ENCODE measurements around the gene ZFP36L1.

Gene ZFP36L1

DNA sequence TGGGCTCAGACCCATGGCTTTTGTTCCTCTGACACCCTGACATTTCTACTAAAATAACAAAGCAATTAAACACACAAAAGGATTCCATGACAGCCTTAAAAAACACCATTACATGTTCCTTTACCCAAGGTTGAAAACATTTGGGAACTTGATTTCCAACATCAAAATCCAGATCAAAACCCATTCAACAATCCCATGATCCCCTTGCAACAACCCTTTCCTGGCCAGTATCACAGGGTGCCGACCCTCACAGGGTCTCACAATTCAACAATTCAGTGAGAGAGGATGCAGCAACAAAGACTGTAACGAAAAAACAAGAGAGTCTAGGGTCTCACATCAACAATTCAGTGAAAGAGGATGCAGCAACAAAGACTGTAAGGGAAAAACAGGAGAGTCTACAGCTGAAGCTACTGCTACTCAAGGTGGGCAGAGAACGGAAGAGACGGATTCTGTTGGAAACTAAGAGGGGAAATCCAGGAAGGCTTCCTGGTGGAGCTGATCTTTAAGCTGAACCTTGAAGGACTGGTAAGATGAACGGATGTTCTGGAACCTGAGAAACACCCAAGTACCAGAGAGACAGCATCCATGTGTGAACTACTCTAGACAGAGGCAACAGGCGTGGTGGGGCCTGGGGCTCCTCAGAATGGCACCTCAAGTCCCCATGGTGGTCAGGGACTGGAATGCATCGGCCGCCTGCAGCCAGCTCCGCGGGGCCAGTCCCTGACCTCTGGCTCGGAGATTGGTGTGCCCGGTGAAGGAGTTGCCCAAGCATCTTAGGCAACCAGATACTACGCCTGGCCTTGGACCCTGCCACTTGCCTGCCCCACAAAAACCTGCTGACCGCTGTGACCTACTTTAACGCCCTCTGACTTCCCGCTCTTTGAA lies 22.7 kb upstream of the ZFP36L1 start:
- peak in 1 of 2 experiments; percentile 11 for DNase-seq

DNA sequence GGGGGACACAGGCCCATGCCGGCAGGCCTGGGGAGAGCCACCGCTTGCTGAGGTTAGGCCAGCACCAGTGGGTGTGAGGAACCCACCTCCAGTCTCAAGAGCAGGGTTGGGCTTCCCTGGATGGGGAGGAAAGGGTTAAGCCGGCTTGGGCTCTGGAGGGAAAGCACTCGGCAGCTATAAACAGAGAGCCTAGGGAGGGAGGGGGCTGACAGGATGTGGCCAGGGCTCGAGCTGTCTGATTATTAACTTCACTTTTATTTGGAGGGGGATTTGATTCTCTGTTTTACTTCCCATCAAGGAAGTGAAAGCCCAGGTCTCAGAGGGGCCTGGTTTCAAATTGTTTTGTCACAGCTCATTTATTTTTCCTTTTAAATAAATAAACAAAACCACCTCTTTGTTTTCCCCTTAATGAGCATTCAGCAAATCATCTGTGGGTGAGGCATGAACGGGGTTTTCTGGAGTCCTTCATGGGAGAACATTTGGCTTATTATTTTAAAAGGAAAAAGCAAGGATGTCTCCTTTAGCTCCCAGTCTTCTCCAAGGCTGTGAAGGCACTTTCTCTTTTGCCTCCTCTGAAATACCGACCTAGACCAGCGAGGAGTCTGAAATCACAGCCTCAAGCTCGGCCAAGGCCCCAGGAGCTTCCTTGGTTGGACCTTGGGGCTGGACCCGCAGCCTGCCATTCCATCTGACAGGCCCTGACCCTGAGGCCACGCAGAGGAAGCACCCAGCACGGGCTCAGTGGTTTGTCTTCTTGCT lies 21.9 kb upstream of the ZFP36L1 start:
- DNase-seq: peak; percentile 26 to 33

DNA sequence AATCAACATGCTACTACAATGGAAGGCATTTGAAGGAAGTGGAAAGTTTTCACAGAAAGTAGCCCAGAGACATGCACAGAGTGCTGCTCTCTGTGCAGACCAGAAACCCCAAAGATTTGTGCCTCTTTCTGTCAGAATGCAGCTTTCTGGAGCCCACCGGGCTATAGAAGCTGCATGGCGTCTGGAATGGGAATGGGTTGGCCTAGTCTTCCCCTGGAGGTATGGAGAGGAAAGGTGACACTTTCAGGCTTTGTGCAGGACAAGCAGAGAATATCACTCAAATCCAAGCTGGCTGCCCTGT lies 21.3 kb upstream of the ZFP36L1 start:
- no peak for DNase-seq

DNA sequence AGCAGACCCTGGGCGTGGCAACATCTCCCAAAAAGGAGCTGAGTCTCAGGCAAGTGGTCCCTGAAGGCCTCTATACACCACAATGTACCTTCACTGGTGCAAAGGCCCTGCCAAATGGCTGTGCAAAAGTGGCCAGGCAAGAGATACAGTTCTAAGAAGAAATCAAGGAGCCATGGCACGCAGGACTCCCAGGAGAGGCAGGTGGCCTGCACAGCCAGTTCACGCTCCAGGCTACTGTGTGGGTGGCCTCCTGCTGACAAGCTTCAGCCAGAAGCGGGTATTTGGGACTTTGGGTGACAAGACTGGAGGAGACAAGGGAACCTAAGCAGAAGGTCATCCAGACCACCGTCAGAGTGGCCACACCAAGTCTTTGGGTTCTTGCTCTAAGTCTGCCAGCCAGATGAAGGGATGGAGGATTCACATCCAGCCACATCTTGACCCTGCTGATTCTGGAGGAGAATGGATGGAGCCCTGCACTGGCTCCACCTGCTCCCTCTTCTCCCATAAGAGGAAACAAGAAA lies 20.5 kb upstream of the ZFP36L1 start:
- DNase-seq: no peak

DNA sequence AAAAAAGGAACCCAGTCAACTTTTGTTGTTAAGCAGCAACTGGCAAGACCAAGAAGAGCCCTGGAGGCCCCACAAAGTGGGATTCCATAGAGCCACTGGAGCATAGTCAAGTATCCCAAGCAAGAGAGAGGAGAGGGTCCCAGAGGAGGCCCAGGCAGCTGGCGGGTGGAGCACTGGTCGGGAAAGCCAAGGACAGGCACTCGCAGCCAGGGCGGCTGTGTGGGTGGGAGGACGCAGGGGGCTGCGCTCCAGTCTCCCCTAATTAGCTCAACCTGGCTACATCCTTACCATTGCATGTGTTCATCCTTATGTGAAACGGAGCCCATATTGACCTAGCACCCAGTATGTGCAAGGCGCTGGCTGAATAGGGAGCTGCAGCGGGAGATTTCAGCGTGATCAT lies 18.3 kb upstream of the ZFP36L1 start:
- DNase-seq: no peak

DNA sequence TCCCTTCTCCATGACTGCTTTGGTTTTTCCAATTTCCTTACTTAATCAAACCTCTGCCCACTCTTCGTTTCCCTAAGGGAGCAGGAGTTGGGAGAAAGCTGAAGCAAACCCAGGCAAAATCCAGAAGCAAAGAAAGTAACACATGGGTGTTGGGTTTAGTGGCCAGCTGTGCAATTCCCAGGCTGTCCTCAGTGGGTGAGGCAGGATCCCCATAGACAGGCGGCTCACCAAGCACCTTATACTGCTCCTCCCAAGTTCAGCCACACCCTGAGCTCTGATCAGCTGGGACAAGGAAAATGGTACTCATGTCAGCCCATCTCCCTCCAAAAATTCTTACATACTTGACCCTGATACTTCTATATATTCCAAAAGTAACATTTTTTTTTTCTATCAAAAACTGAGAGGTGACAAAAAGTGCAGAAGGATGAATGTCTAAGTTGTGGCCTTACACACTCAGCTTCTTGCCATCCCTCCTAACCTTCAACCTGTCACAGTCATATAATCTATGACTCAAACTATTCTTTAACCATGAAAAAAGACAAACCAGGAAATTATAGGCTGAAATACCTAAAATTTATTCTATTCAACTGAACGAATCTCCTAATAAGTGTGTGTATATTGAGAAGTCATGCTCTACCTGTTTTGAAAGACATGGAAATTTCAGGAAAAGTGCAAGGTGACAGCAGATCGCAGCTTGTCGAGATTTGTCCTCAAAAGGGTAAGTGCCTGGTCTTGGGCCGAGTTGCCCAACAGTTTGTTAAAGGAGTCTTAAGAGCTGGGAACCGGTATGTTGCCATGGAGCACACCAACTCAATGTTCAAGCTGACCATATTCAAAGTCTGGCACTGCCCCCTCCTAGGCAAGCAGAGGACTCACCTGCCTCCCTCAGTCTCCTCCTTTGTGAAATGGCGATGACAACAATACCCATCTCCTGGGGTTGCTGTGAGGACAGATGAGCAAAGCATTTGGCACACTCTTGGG lies 17.6 kb upstream of the ZFP36L1 start:
- no peak for DNase-seq

DNA sequence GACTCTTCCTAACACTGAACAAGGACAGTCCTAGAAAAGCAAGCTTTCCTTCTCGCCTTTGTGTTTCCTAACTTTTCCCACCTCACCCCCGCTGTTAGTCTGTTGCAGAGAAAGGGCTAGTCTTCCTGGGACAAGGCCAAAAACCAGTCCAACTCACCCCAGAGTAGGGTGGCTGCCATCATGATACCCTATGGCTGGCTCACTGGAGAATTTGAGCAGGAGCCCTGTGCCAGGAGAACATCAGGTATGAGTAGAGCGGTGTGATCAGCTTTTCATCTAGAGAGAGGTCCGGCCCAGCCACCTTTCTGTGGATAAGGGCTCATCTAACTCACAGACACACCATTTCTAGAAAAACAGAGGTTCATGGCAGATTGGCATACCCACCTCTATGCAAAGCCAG lies 16.7 kb upstream of the ZFP36L1 start:
- no peak for DNase-seq

DNA sequence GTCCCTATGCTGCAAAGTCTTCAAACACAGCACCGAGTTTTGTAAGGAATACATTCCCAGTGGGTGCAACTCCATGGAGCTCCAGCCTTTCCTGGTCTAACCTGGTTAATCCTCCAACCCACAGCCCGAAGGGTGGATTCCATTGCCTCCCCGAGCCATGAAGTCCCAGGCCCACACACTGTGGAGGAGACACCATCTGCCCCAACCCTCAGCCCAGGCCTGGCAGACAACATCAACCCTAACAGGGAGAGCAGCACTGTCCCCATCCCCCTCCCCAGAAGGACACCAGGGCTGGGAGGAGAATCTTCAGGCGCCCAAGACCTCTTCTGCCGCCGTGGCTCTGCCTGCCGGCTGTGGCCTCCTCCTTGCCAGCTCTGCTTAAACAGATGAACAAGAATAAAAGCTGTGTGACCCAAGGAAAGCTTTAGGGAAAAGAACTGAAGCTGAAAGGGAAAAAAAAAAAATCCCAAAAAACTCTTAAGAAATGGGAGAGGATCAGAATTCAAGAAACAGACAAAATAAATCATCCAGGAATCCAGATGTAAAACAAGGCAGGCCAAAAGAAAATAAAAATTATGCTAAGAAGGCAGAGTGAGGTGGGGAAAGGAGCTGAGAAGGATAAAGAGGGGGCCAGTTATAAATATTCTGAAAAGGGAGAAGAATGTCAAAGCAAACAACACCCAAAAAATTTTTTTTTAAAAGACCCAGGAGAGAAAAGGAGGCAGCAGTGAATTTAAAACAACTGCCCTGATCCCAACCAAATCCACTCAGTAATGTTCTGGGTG lies 16.0 kb upstream of the ZFP36L1 start:
- no peak for DNase-seq

DNA sequence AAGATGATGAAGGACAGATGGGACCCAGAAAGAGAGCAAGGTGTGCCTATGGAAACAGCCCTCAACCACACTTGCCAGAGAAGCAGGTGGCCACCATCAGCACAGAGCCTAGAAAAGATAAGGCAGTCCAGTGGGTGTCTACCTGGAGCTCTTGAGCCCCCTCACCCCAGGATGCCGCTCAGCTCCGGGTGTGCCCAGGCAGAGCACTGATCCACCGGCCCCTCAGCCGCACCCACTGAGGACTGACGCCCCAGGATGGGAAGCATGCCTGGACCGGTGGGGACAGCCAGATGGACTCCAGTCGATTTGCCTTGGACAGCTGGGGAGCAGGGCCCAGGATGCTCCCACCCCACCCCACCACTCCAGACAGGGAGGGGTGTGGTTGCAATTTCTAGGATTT lies 15.1 kb upstream of the ZFP36L1 start:
- DNase-seq: no peak

DNA sequence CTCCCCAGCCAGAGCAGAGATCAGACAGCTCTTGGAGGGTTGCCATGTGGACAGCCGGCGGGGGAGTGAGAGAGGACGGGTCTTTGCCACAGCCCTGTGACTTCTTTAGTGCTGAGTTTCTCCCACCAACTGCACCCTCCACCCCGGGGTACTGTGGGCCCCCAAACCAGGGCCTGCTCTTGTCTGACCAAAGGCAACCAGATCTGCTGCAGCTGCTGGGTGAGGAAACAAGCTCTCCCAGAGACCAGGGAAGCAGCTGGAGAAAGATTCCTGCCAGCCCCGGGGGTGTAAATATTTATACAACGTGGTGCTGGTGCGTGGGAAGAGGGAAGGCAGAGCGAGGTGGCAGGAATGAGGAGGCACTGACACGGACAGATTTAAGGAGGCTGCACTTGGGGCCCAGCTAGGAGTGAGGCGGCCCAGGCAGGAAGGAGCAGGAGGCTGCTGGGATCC lies 14.3 kb upstream of the ZFP36L1 start:
- peak; percentile 74 to 89 for DNase-seq

DNA sequence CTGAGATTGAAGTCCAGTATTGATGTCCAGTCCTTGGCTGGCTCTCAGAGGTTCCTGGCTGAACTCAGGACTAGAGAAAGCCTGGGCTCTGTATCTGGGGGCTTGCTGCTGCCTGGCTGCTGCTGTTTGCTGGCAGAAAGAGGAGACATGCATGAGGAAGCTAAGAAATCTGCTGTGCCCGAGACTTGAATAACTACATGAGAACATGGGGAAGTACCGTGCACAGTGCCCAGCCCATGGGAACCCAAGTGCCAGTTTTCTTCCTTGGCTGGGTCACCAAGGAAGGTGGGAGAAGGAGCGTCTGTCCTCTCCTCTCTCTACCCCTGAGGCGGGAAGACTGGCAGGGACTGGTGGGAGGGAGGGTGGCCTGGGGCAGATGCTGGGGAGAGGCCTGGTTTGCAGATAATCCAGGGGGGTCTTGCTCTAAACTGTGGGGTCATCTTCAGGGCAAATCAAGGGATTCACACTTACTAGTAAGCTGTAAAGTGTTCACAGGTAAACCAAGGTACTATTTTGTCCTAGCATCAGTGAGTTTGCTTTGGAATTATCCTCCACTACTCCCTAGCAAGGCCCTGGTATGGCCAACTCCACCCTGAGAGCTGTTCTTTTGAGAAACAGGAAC lies 13.8 kb upstream of the ZFP36L1 start:
- no peak for DNase-seq

DNA sequence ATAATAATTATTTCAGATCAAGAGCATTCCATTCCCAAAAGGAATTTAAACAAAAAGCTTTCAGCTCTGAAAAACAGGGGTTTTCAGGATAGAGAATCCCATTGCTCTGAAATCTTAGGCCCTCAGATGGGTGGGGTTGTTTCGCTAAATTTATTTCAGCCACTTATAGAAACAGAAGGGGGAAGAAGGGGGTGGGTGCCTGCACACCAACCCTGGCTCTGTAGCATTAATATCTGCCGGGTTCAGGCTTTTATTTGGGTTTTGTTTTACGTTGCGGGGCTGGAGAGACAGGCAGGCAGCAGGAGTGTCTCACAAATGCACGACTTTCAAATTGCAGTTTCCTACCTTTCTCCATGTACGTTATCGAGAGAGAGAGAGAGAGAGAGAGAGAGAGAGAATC lies 12.5 kb upstream of the ZFP36L1 start:
- DNase-seq: no peak

DNA sequence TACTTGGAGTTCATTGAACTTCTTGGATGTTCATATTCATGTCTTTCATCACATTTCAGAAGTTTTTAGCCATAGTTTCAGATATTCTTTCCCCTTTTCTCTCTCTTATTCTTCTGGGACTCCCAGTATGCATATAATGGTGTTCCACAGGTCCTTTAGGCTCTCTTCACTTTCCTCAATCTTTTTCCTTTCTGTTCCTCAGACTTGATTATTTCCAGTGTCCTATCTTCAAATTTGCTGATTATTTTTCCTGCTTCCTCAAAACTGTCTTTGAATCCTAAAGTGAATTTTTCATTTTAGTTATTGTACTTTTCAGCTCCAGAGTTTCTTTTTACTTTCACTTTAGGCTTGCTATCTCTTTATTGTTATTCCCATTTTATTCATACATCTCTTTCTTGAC lies 8.8 kb upstream of the ZFP36L1 start:
- no peak for DNase-seq

DNA sequence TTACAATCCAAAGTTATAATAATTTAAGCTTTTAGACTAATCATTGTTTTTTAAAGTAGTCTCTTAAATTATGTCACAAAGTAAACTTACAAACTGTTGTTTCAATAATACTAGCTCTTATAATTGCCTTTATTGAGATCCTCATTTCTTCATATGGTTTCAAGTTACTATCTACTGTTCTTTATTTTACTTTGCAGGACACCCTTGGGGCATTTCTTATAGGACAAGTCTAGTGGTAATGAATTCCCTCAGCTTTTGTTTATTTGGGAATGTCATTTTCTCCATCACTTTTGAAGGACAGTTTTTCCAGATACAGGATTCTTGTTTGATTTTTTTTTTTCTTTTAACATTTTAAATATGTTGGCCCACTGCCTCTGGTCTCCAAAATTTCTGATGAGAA lies 8.1 kb upstream of the ZFP36L1 start:
- DNase-seq: no peak

DNA sequence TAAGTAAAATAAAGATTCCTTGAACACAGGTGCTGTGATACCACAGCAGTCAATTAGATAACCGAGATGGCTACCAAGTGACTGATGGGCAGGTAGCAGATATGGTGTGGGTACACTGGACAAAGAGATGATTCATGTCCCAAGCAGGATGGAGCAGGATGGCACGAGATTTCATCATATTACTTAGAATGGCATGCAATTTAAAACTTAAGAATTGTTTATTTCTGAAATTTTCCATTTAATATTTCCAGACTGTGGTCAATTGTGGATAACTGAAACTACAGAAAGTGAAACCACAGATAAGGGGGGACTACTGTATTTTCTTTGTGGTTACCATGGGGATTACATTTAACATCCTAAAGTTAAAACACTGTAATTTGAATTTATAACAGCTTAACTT lies 7.5 kb upstream of the ZFP36L1 start:
- no peak for DNase-seq

DNA sequence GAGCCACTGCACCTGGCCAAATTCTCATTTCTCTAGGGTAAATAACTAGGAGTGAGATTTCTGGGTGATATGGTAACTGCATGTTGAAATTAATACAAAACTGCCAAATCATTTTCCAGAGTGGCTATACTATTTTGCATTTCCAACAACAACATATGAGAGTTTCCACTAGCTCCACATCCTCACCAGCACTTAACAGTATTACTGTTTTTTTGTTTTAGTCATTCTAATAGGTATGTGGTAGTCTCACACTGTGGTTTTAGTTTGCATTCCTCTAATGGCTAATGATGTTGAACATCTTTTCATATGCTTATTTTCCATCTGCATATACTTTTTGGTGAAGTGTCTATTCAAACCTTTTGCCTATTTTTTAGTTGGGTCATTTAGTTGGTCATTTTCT lies 5.8 kb upstream of the ZFP36L1 start:
- no peak for DNase-seq

DNA sequence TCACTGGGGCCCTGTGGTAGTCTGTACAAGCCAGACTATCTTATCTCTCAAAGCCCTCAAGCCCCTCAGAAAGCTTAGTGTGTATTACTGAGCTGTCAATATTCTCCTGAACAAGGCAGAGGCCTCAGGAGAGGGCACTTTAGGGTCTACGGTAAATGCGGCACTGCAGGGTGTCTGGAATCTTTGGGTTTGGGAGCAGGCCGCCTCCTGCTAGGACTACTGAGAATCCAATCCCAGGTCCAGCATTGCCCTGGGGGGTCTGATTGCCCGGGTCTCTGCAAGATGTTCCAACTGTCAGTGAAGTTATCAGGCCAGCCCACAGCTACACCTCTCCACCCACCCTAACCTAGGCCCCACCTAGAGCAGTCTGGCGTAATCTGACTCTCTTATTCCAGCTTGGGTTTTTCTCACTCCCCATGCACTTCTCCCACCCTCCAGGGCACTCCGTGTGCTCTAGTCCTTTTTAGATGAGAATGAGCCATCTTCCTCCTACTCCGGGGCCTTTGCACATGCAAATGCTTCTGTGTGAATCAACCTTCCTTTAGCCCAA lies 4.3 kb upstream of the ZFP36L1 start:
- no peak for DNase-seq

DNA sequence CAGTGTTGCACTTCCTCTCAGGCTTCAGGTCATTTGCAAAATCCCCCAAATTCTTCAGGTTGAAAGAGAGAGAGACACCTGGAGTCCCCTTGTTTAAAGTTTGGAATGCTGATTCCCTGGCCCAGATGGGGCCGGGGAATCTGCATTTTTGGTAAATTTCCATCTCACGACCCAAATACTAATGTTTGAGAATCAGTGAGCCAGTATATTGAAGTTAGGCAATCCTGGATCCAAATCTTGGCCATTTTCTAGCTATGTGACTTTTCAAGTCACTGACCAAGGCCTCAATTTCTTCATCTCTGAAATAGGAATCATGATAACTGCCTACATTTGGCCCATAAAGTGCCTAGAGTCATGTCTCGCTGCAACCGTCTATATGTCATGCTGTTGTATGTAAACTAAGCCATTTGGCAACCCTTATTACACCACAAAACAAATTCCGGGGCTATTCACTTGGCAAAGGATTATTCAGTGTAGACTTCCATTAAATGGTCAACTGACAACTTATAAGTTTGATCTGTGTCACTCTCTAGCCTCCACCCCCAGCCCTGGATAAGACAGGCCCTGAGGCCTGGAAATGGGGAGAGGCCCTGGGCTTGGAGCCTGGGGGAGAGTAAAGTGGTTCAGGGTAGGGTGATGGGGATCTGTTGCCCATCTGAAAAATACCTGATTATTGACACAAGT lies 3.7 kb upstream of the ZFP36L1 start:
- no peak for DNase-seq

DNA sequence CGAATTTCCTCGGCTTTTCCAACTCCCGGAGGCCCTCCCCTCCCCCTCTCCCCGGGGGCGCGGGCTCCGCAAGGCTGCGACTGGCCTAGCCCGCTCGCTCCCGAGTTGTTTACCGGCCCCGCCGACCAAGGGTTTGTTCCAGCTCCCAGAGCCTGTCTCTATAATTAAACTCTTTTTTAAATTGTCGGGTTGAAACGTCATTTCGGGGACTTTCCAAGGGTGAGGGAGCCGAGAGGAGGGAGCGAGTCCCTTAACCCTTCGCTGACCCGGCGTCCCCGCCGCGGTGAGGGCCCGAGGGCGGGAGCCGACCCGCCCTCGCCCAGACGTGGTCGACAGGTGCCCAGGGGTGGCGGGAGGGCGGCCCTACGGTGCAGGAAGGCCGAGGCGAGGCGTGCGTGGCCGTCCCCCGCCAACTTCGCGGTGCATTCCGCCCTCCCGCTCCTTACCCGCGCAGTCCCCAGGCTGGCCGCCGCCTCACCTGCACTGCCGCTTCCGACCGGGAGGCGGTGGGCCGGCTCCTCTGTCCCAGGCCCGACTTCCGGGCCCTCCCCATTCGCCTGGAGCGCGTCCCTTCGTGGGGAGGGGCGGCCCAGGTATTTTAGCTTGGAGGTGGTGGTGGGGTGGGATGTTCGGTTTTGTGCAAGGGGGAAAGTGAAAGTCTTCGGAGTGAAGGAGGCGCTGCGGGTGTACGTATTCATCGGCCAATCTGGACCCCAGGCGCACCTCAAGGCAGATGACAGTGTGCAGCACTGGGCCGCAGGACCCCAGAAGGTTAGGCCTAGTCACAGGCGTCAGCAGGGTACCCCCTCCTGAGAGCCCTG lies 2.9 kb upstream of the ZFP36L1 start:
- DNase-seq: no peak
